Pons (tissue), 1 donor: ENCODE results near the gene AGPAT4.
"Not testable (repeated sequence)": the region's sequence is repeated elsewhere in the genome, so short reads cannot be mapped to it uniquely, and the experiment has no call there.

ENCODE experiments used
- DNase-seq: peaks from one replicate; pipeline ENCODE4 v3.0.0-alpha.2; 2016; ENCODE audit warnings: low spot score

The AGPAT4 gene

GRCh38 chr6:161227004-161227960, 46.6 kb downstream of the AGPAT4 start:
- DNase-seq = no peak

- no peak for DNase-seq
Measured at GRCh38 chr6:161226009-161226964, 47.6 kb downstream of the AGPAT4 start.

- no peak for DNase-seq
Measured at GRCh38 chr6:161225681-161226008, 48.2 kb downstream of the AGPAT4 start.

GRCh38 chr6:161224951-161225680, 48.7 kb downstream of the AGPAT4 start:
- not testable (repeated sequence) for DNase-seq

- DNase-seq = no peak
Measured at GRCh38 chr6:161223646-161224045, 50.2 kb downstream of the AGPAT4 start.

- DNase-seq = no peak
Measured at GRCh38 chr6:161222706-161223234, 51.1 kb downstream of the AGPAT4 start.

- DNase-seq = no peak
Measured at GRCh38 chr6:161220346-161220745, 53.5 kb downstream of the AGPAT4 start.

GRCh38 chr6:161219680-161220079, 54.2 kb downstream of the AGPAT4 start:
- DNase-seq = no peak

GRCh38 chr6:161218222-161218621, 55.6 kb downstream of the AGPAT4 start:
- DNase-seq = no peak

- no peak for DNase-seq
Measured at GRCh38 chr6:161217628-161218027, 56.2 kb downstream of the AGPAT4 start.

- DNase-seq = no peak
Measured at GRCh38 chr6:161216616-161217205, 57.1 kb downstream of the AGPAT4 start.

GRCh38 chr6:161215876-161216615, 57.8 kb downstream of the AGPAT4 start:
- no peak for DNase-seq

GRCh38 chr6:161215193-161215592, 58.7 kb downstream of the AGPAT4 start:
- no peak for DNase-seq

- no peak for DNase-seq
Measured at GRCh38 chr6:161214722-161215121, 59.1 kb downstream of the AGPAT4 start.

- DNase-seq = no peak
Measured at GRCh38 chr6:161212902-161213301, 61.0 kb downstream of the AGPAT4 start.

- no peak for DNase-seq
Measured at GRCh38 chr6:161211380-161212035, 62.4 kb downstream of the AGPAT4 start.

GRCh38 chr6:161210857-161211256, 63.0 kb downstream of the AGPAT4 start:
- DNase-seq = no peak

- no peak for DNase-seq
Measured at GRCh38 chr6:161207200-161207599, 66.7 kb downstream of the AGPAT4 start.

- DNase-seq = peak; percentile 52
Measured at GRCh38 chr6:161204866-161205557, 68.8 kb downstream of the AGPAT4 start.
